HG02884 (cell line): ENCODE measurements around the gene C2orf72.
"Not testable (repeated sequence)": the region's sequence is repeated elsewhere in the genome, so short reads cannot be mapped to it uniquely, and the experiment has no call there.

ENCODE experiments used
- ATAC-seq: cut with Tn5 transposase; IDR thresholded peaks from one replicate; pipeline ENCODE4 v1.9.1; 2021; ENCODE audit warnings: mild to moderate bottlenecking, moderate library complexity; ENCODE audit not compliant: unreplicated experiment

The C2orf72 gene

GRCh38 chr2:231037202-231037730, at the start of gene C2orf72:
C2orf72 (plus strand) TSS chr2:231037523; CDS start chr2:231037566, 43 bp downstream.
- ATAC-seq: no peak

GRCh38 chr2:230989731-230990130, 47.6 kb upstream of the C2orf72 start:
- ATAC-seq: no peak

GRCh38 chr2:230990131-230990898, 47.0 kb upstream of the C2orf72 start:
- no peak for ATAC-seq

GRCh38 chr2:230990899-230991150, 46.5 kb upstream of the C2orf72 start:
- ATAC-seq: no peak

- ATAC-seq: no peak
These were observed 45.7 kb upstream of the C2orf72 start for GRCh38 chr2:230991598-230991997.

- ATAC-seq: no peak
These were observed 41.5 kb upstream of the C2orf72 start, which contains the start of gene SPATA3 for GRCh38 chr2:230995821-230996220. SPATA3 (plus strand) TSS chr2:230996121; CDS start chr2:230996234, 113 bp downstream.

GRCh38 chr2:230996661-230997060, 40.7 kb upstream of the C2orf72 start:
- ATAC-seq: no peak

GRCh38 chr2:230998882-230999281, 38.4 kb upstream of the C2orf72 start:
- ATAC-seq: no peak

- no peak for ATAC-seq
These were observed 37.8 kb upstream of the C2orf72 start for GRCh38 chr2:230999477-230999876.

GRCh38 chr2:231000211-231000904, 37.0 kb upstream of the C2orf72 start:
- no peak for ATAC-seq

GRCh38 chr2:231001036-231001435, 36.3 kb upstream of the C2orf72 start:
- ATAC-seq: no peak

GRCh38 chr2:231001921-231002320, 35.4 kb upstream of the C2orf72 start:
- ATAC-seq: no peak

GRCh38 chr2:231002641-231003040, 34.7 kb upstream of the C2orf72 start:
- ATAC-seq: no peak

- no peak for ATAC-seq
These were observed 34.1 kb upstream of the C2orf72 start for GRCh38 chr2:231003186-231003585.

- not testable (repeated sequence) for ATAC-seq
These were observed 32.4 kb upstream of the C2orf72 start for GRCh38 chr2:231004930-231005329.

- no peak for ATAC-seq
These were observed 29.8 kb upstream of the C2orf72 start for GRCh38 chr2:231007286-231008098.

- ATAC-seq: no peak
These were observed 29.2 kb upstream of the C2orf72 start for GRCh38 chr2:231008131-231008530.

- ATAC-seq: no peak
These were observed 27.9 kb upstream of the C2orf72 start for GRCh38 chr2:231009236-231009919.

- no peak for ATAC-seq
These were observed 27.1 kb upstream of the C2orf72 start for GRCh38 chr2:231010201-231010730.

GRCh38 chr2:231011526-231011925, 25.8 kb upstream of the C2orf72 start:
- no peak for ATAC-seq

- ATAC-seq: no peak
These were observed 24.9 kb upstream of the C2orf72 start for GRCh38 chr2:231012463-231012862.
